Epithelial cell of esophagus (primary cell): Measurements from ENCODE around the gene FAM83B.
"Not testable (repeated sequence)": the region's sequence is repeated elsewhere in the genome, so short reads cannot be mapped to it uniquely, and the experiment has no call there.

Source experiments
- DNase-seq: peaks from one replicate; pipeline ENCODE4 v3.0.0; 2010; ENCODE audit warnings: low read depth
- H3K4me3 ChIP-seq: 2 replicates; pipeline ENCODE4 v1.5.1; 2011; ENCODE audit warnings: mild to moderate bottlenecking, low read length, control low read depth
- CTCF ChIP-seq: IDR thresholded peaks from 2 replicates; pipeline ENCODE4 v1.5.1; 2011; ENCODE audit warnings: low read depth, mild to moderate bottlenecking, low read length, control low read depth, inconsistent platforms; ENCODE audit not compliant: insufficient read depth; ENCODE audit errors: missing control alignments

FAM83B gene

GRCh38 chr6:54971825-54972224, 125.3 kb downstream of the FAM83B start:
- peak; percentile 85 for DNase-seq
- no peak for TF ChIP-seq CTCF
- no peak overlapping the region for H3K4me3 ChIP-seq

GRCh38 chr6:54979161-54979560, 132.6 kb downstream of the FAM83B start:
- H3K4me3 ChIP-seq, DNase-seq: not testable (repeated sequence)

- TF ChIP-seq CTCF = no peak
- peak; percentile 78 for DNase-seq
- no peak overlapping the region for H3K4me3 ChIP-seq
These were observed 134.1 kb downstream of the FAM83B start for GRCh38 chr6:54980511-54981275.

GRCh38 chr6:54981276-54981609, 134.7 kb downstream of the FAM83B start:
- no peak for DNase-seq
- H3K4me3 ChIP-seq = no peak overlapping the region
- no peak for TF ChIP-seq CTCF

- H3K4me3 ChIP-seq = no peak overlapping the region
- no peak for DNase-seq
- no peak for TF ChIP-seq CTCF
These were observed 135.1 kb downstream of the FAM83B start for GRCh38 chr6:54981647-54982046.

- no peak for TF ChIP-seq CTCF
- DNase-seq = no peak
- H3K4me3 ChIP-seq = no peak overlapping the region
These were observed 141.2 kb downstream of the FAM83B start for GRCh38 chr6:54987633-54988290.

- DNase-seq = peak; percentile 26
- no peak overlapping the region for H3K4me3 ChIP-seq
- no peak for TF ChIP-seq CTCF
These were observed 142.0 kb downstream of the FAM83B start for GRCh38 chr6:54988576-54988975.
